Measurements from ENCODE around the gene KCMF1. TPM values are rescaled to one million over a fixed set of nuclear protein-coding genes. Genes with fewer than 3 reads are reported as not detected.

Gene KCMF1
- total and polyA plus RNA-seq, 7 donors, result 74.6 to 374 (median 148) TPM

GRCh38 chr2:85012431-85012830 is 41.5 kb downstream of the KCMF1 start:
- Histone ChIP-seq H3K27me3 (ENCODE audit: insufficient read depth in 3 of 3, low read length in 2 of 3) (no peaks in the 10 kb centered on the region), H3K27ac (no peak overlapping the region), H3K4me3 (no peak overlapping the region), H3K36me3 (ENCODE audit: insufficient read depth in 1 of 2, low read depth in 1 of 2) (peaks cover 0 to 5% of the 10 kb centered on the region in 2 donors), H3K4me1 (peaks cover 68% of the 10 kb centered on the region), H3K9me3 (no peaks in the 10 kb centered on the region)
- intact Hi-C loops (cut with DNase I), result loop anchor here (5.0 kb wide), 1 partner anchor 40 kb away; the partner anchor contains the start of gene KCMF1 (in 2 of the 2)
- ATAC-seq, result no peak
- WGBS, 3 donors, result 92 to 96% (median 94%) methylated on average over 4 of the region's 4 CpGs
- TF ChIP-seq, protein P1, sequence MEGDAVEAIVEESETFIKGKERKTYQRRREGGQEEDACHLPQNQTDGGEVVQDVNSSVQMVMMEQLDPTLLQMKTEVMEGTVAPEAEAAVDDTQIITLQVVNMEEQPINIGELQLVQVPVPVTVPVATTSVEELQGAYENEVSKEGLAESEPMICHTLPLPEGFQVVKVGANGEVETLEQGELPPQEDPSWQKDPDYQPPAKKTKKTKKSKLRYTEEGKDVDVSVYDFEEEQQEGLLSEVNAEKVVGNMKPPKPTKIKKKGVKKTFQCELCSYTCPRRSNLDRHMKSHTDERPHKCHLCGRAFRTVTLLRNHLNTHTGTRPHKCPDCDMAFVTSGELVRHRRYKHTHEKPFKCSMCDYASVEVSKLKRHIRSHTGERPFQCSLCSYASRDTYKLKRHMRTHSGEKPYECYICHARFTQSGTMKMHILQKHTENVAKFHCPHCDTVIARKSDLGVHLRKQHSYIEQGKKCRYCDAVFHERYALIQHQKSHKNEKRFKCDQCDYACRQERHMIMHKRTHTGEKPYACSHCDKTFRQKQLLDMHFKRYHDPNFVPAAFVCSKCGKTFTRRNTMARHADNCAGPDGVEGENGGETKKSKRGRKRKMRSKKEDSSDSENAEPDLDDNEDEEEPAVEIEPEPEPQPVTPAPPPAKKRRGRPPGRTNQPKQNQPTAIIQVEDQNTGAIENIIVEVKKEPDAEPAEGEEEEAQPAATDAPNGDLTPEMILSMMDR (IDR thresholded peaks at IDR 0.05), result no peak
- no peak for DNase-seq

DNA sequence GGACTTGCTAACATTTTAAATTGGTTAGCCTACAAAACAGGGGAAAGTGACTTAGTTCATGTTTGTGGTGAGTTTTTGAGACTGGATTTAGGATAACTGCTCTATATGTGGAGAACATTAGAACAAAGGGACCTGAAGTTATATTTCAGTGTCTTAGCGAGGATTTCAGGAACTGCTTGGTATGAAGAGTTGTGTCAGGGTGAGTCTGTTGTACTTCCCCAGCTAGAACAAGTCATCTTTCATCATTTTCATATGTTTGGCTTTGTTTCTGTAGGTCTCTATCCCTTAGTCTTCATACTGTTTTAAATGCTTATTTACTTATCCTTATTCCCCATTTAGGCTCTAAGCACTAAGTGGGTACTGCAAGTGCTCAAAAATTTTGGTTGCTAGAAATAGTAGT is 41.9 kb downstream of the KCMF1 start:
- TF ChIP-seq, protein P1 (IDR thresholded peaks at IDR 0.05), result no peak
- peaks cover 0 to 2% of the 10 kb centered on the region in 2 donors for H3K36me3 ChIP-seq (ENCODE audit: insufficient read depth in 1 of 2, low read depth in 1 of 2)
- intact Hi-C loops (cut with DNase I), result loop anchor here (5.0 kb wide), 1 partner anchor 41 kb away; the partner anchor contains the start of gene KCMF1 (in 2 of the 2)
- 92 to 97% (median 96%) methylated on average over 1 of the region's 1 CpG for WGBS, 3 donors
- H3K9me3 ChIP-seq, result no peaks in the 10 kb centered on the region
- H3K27ac ChIP-seq, result no peak overlapping the region
- no peak for ATAC-seq
- no peaks in the 10 kb centered on the region for H3K27me3 ChIP-seq (ENCODE audit: insufficient read depth in 3 of 3, low read length in 2 of 3)
- DNase-seq, result no peak
- H3K4me3 ChIP-seq, result no peak overlapping the region
- peaks cover 72% of the 10 kb centered on the region for H3K4me1 ChIP-seq

- H3K4me1 ChIP-seq, result peaks cover 69% of the 10 kb centered on the region
- WGBS, 3 donors, result 43 to 56% (median 45%) methylated on average over 7 of the region's 7 CpGs
Observed at GRCh38 chr2:85015653-85016360, 44.8 kb downstream of the KCMF1 start.

DNA sequence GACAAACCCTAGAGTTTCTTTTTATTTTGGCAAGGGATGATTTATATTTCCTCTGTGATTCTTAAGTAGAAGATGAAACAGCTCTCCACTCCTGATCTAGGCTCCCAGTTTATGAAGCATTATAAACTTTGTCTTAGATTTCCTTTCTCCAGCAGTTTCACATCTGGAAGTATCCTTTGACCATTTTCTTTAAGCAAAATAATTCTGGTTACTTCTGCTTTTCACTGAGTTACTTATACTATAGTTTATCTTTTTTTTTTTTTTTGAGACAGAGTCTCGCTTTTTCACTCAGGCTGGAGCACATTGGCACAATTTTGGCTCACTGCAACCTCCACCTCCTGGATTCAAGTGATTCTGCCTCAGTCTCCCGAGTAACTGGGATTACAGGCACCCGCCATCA is 45.5 kb downstream of the KCMF1 start:
- WGBS, 3 donors, result 88 to 91% (median 89%) methylated on average over 3 of the region's 3 CpGs
- intact Hi-C loops (cut with DNase I), result no loop called here
- Histone ChIP-seq H3K4me1 (peaks cover 63% of the 10 kb centered on the region), H3K36me3 (ENCODE audit: insufficient read depth in 1 of 2, low read depth in 1 of 2) (no peaks in the 10 kb centered on the region), H3K9me3 (no peaks in the 10 kb centered on the region), H3K4me3 (no peak overlapping the region), H3K27me3 (ENCODE audit: insufficient read depth in 3 of 3, low read length in 2 of 3) (no peaks in the 10 kb centered on the region), H3K27ac (peak overlapping the region; percentile 7)
- TF ChIP-seq, protein P1 (IDR thresholded peaks at IDR 0.05), result no peak
- DNase-seq, result no peak
- no peak for ATAC-seq

More at GRCh38 chr2:85015653-85016360, 44.8 kb downstream of the KCMF1 start:
- intact Hi-C loops (cut with DNase I), result loop anchor here in 1 of 2 donors (2.0 kb wide), 1 partner anchor 89 kb away; no protein-coding TSS in a partner anchor
- peak in 1 of 4 donors; percentile 49 for ATAC-seq
- Histone ChIP-seq H3K9me3 (no peaks in the 10 kb centered on the region), H3K27ac (peak overlapping the region; percentile 7), H3K27me3 (ENCODE audit: insufficient read depth in 3 of 3, low read length in 2 of 3) (no peaks in the 10 kb centered on the region), H3K4me3 (no peak overlapping the region), H3K36me3 (ENCODE audit: insufficient read depth in 1 of 2, low read depth in 1 of 2) (no peaks in the 10 kb centered on the region)
- TF ChIP-seq, protein P1 (IDR thresholded peaks at IDR 0.05), result peak; percentile 12
- DNase-seq, result no peak

Data from psoas muscle (tissue), 8 donors.